H9 (cell line): ENCODE results near the gene UBE2L6. TPM values are rescaled to one million over a fixed set of nuclear protein-coding genes. Genes with fewer than 3 reads are reported as not detected.

ENCODE experiments used
- DNase-seq: peaks from one replicate; pipeline ENCODE4 v3.0.0-alpha.2; 2017
- H2AFZ ChIP-seq: one replicate; pipeline ENCODE4 v1.6.1; 2013; ENCODE audit warnings: mild to moderate bottlenecking, low read length, control low read depth, moderate library complexity
- H2AK5ac ChIP-seq: 2 replicates; pipeline ENCODE4 v1.6.1; 2013; ENCODE audit warnings: low read length, control low read depth, mixed read lengths; ENCODE audit not compliant: insufficient read length
- H2BK120ac ChIP-seq: one replicate; pipeline ENCODE4 v1.6.1; 2013; ENCODE audit warnings: low read depth, mild to moderate bottlenecking, low read length, control low read depth, inconsistent platforms; ENCODE audit not compliant: poor library complexity, severe bottlenecking
- H2BK12ac ChIP-seq: 2 replicates; pipeline ENCODE4 v1.6.1; 2013; ENCODE audit warnings: low read length, control low read depth, mixed read lengths, low read depth; ENCODE audit not compliant: insufficient read length
- H2BK15ac ChIP-seq: 2 replicates; pipeline ENCODE4 v1.6.1; 2013; ENCODE audit warnings: low read depth, low read length, control low read depth
- H2BK20ac ChIP-seq: one replicate; pipeline ENCODE4 v1.6.1; 2013; ENCODE audit warnings: low read depth, mild to moderate bottlenecking, low read length, control low read depth, inconsistent platforms; ENCODE audit not compliant: poor library complexity, severe bottlenecking
- H2BK5ac ChIP-seq: 2 replicates; pipeline ENCODE4 v1.6.1; 2013; ENCODE audit warnings: low read length, control low read depth, mixed read lengths; ENCODE audit not compliant: insufficient read length
- H3K14ac ChIP-seq: 2 replicates; pipeline ENCODE4 v1.6.1; 2013; ENCODE audit warnings: low read length, control low read depth; ENCODE audit not compliant: insufficient read depth
- H3K18ac ChIP-seq: 2 replicates; pipeline ENCODE4 v1.6.1; 2013; ENCODE audit warnings: low read depth, mild to moderate bottlenecking, mixed read lengths, low read length, control low read depth; ENCODE audit not compliant: insufficient read length
- H3K23ac ChIP-seq: 2 replicates; pipeline ENCODE4 v1.6.1; 2013; ENCODE audit warnings: low read length, control low read depth, mixed read lengths, low read depth; ENCODE audit not compliant: insufficient read length
- H3K23me2 ChIP-seq: 2 replicates; pipeline ENCODE4 v1.6.1; 2013; ENCODE audit warnings: low read depth, mild to moderate bottlenecking, mixed read lengths, low read length, control low read depth; ENCODE audit not compliant: insufficient read length, poor library complexity, severe bottlenecking
- H3K27ac ChIP-seq: 2 replicates; pipeline ENCODE4 v1.5.1; 2013; ENCODE audit warnings: low read length, control low read depth, mixed read lengths, low read depth; ENCODE audit not compliant: insufficient read length
- H3K27me3 ChIP-seq: 2 replicates; pipeline ENCODE4 v1.6.1; 2013; ENCODE audit warnings: low read length, control low read depth, inconsistent platforms; ENCODE audit not compliant: insufficient read depth
- H3K4ac ChIP-seq: 2 replicates; pipeline ENCODE4 v1.6.1; 2013; ENCODE audit warnings: low read depth, mild to moderate bottlenecking, control low read depth, inconsistent platforms, low read length, moderate library complexity
- H3K4me1 ChIP-seq: 2 replicates; pipeline ENCODE4 v1.6.1; 2013; ENCODE audit warnings: low read length, control low read depth, inconsistent platforms; ENCODE audit not compliant: insufficient read depth
- H3K4me2 ChIP-seq: 2 replicates; pipeline ENCODE4 v1.6.1; 2013; ENCODE audit warnings: low read length, control low read depth, mixed read lengths; ENCODE audit not compliant: insufficient read length, insufficient read depth
- H3K56ac ChIP-seq: 2 replicates; pipeline ENCODE4 v1.6.1; 2013; ENCODE audit warnings: low read depth, mild to moderate bottlenecking, mixed read lengths, low read length, control low read depth; ENCODE audit not compliant: insufficient read length
- H3K79me1 ChIP-seq: 2 replicates; pipeline ENCODE4 v1.6.1; 2013; ENCODE audit warnings: low read depth, mild to moderate bottlenecking, moderate library complexity, low read length, control low read depth, inconsistent platforms; ENCODE audit not compliant: insufficient read depth, poor library complexity, severe bottlenecking
- H3K79me2 ChIP-seq: 2 replicates; pipeline ENCODE4 v1.6.1; 2013; ENCODE audit warnings: low read length, control low read depth, inconsistent platforms; ENCODE audit not compliant: insufficient read depth
- H3K9ac ChIP-seq: 2 replicates; pipeline ENCODE4 v1.6.1; 2013; ENCODE audit warnings: low read length, control low read depth, mixed read lengths; ENCODE audit not compliant: insufficient read length; ENCODE audit errors: extremely low read depth
- H3K9me3 ChIP-seq: one replicate; pipeline ENCODE4 v1.6.1; 2013; ENCODE audit warnings: low read depth, low read length, inconsistent platforms; ENCODE audit not compliant: control insufficient read depth
- H3T11ph ChIP-seq: one replicate; pipeline ENCODE4 v1.6.1; 2013; ENCODE audit warnings: mild to moderate bottlenecking, low read length, control low read depth, inconsistent platforms
- H4K20me1 ChIP-seq: one replicate; pipeline ENCODE4 v1.6.1; 2013; ENCODE audit not compliant: control insufficient read depth, insufficient read length, insufficient read depth
- H4K5ac ChIP-seq: 2 replicates; pipeline ENCODE4 v1.6.1; 2013; ENCODE audit warnings: low read depth, mild to moderate bottlenecking, mixed read lengths, low read length, control low read depth; ENCODE audit not compliant: insufficient read length
- H4K8ac ChIP-seq: replicated peaks from 2 replicates; pipeline ENCODE4 v1.6.1; 2013; ENCODE audit warnings: low read length, control low read depth, mixed read lengths, low read depth; ENCODE audit not compliant: insufficient read length
- H4K91ac ChIP-seq: 2 replicates; pipeline ENCODE4 v1.6.1; 2013; ENCODE audit warnings: low read depth, mild to moderate bottlenecking, moderate library complexity, mixed read lengths, low read length, control low read depth; ENCODE audit not compliant: insufficient read length
- H3K27ac Mint-ChIP-seq, 3 experiments: 2 replicates in 2 of 3; 3 replicates in 1 of 3; pipeline ENCODE4 v1.8.0; 2020 to 2021; ENCODE audit warnings: mixed read lengths in 3 of 3, mild to moderate bottlenecking in 1 of 3, moderate library complexity in 1 of 3
- H3K27me3 Mint-ChIP-seq: 2 replicates; pipeline ENCODE4 v1.8.0; 2021; ENCODE audit warnings: low read depth, mild to moderate bottlenecking, moderate library complexity, mixed read lengths
- H3K36me3 Mint-ChIP-seq, 3 experiments: 2 replicates in 2 of 3; 3 replicates in 1 of 3; pipeline ENCODE4 v1.8.0; 2020 to 2021; ENCODE audit warnings: low read depth in 3 of 3, mixed read lengths in 3 of 3; ENCODE audit not compliant: insufficient read depth in 1 of 3
- H3K4me1 Mint-ChIP-seq, 2 experiments: 2 replicates each; pipeline ENCODE4 v1.8.0; 2020; ENCODE audit warnings: mixed read lengths in 2 of 2
- H3K4me3 Mint-ChIP-seq, 2 experiments: 2 replicates in 1 of 2; 3 replicates in 1 of 2; pipeline ENCODE4 v1.8.0; 2020 to 2021; ENCODE audit warnings: mild to moderate bottlenecking in 2 of 2, mixed read lengths in 2 of 2, moderate library complexity in 1 of 2
- H3K9me3 Mint-ChIP-seq, 2 experiments: 2 replicates in 1 of 2; 3 replicates in 1 of 2; pipeline ENCODE4 v1.8.0; 2020; ENCODE audit warnings: mild to moderate bottlenecking in 2 of 2, mixed read lengths in 2 of 2, moderate library complexity in 1 of 2
- WGBS: extraction: QIAGEN DNeasy Blood & Tissue Kit; methylation state at CpG from one replicate; pipeline ENCODE4 v1.1.7; 2013; ENCODE audit warnings: missing lambda C conversion rate, low lambda C conversion rate, mixed read lengths; ENCODE audit not compliant: insufficient read length; ENCODE audit errors: extremely low coverage; 5-methylcytosine and 5-hydroxymethylcytosine counted together
- total RNA-seq: library from RNA; stranded (reverse); gene quantifications from 2 replicates; pipeline ENCODE4 v1.2.1, GENCODE V29; 2021
- TF ChIP-seq, protein P1 (sequence below): fragments of 200-600 bp; sonication (generic); conservative IDR thresholded peaks from 3 replicates; pipeline ENCODE4 v1.8.0; 2021; ENCODE audit warnings: antibody characterized with exemption, mild to moderate bottlenecking

UBE2L6 gene
- total RNA-seq, 1 experiment from 2014 or later, result 38.9 TPM

DNA sequence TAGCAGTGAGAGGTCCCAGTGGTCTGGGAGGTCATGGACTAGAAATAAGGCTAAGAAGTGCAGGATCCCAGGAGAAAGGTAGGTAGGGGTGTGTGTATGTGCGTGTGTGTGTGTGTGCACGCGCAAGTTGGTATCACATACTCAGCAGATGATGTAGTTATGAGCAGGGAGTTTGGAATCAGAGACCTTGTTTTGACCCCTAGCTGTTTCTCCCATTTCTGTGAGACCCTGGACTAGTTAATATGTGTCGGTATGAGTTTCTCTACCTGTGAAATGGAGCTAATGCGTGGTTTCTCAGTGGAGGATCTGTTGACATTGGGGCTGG lies 31.3 kb upstream of the UBE2L6 start:
- Histone ChIP-seq H3K9me3 (no peaks in the 10 kb centered on the region), H3K79me2 (no peaks in the 10 kb centered on the region), H3K18ac (no peak overlapping the region), H3K4ac (no peak overlapping the region), H3T11ph (no peak overlapping the region), H3K14ac (no peak overlapping the region), H3K4me2 (peak overlapping the region; percentile 57), H4K91ac (no peak overlapping the region), H4K20me1 (no peaks in the 10 kb centered on the region), H3K79me1 (no peaks in the 10 kb centered on the region), H2BK5ac (no peak overlapping the region), H2BK15ac (no peak overlapping the region), H2BK120ac (no peak overlapping the region), H3K9ac (no peak overlapping the region), H4K5ac (no peak overlapping the region), H2AFZ (no peak overlapping the region), H3K23ac (no peak overlapping the region), H3K27ac (no peak overlapping the region), H2BK12ac (no peak overlapping the region), H4K8ac (no peak overlapping the region), H2BK20ac (no peak overlapping the region), H3K4me1 (peaks cover 4% of the 10 kb centered on the region; the same call in 1 of the 2 replicates), H3K23me2 (peaks cover 8% of the 10 kb centered on the region), H3K56ac (no peak overlapping the region), H2AK5ac (no peak overlapping the region), H3K27me3 (no peaks in the 10 kb centered on the region)
- TF ChIP-seq, protein P1, sequence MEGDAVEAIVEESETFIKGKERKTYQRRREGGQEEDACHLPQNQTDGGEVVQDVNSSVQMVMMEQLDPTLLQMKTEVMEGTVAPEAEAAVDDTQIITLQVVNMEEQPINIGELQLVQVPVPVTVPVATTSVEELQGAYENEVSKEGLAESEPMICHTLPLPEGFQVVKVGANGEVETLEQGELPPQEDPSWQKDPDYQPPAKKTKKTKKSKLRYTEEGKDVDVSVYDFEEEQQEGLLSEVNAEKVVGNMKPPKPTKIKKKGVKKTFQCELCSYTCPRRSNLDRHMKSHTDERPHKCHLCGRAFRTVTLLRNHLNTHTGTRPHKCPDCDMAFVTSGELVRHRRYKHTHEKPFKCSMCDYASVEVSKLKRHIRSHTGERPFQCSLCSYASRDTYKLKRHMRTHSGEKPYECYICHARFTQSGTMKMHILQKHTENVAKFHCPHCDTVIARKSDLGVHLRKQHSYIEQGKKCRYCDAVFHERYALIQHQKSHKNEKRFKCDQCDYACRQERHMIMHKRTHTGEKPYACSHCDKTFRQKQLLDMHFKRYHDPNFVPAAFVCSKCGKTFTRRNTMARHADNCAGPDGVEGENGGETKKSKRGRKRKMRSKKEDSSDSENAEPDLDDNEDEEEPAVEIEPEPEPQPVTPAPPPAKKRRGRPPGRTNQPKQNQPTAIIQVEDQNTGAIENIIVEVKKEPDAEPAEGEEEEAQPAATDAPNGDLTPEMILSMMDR, result no peak
- DNase-seq, result no peak
- Mint-ChIP-seq H3K9me3 (no peaks in the 10 kb centered on the region), H3K4me1 (peaks cover 24 to 54% of the 10 kb centered on the region in 2 experiments), H3K27ac (peak overlapping the region; percentile 17 to 28 (median 19); a peak in 4 of 7 replicates), H3K36me3 (peaks cover 15 to 30% (median 18%) of the 10 kb centered on the region in 3 experiments; a peak in 6 of 7 replicates), H3K4me3 (peak overlapping the region; percentile 70 to 79), H3K27me3 (no peaks in the 10 kb centered on the region)
- no CpG with 5 or more reads among the region's 5 CpGs for WGBS
